H9 (cell line): ENCODE measurements around the gene PARVB. TPM values are rescaled to one million over a fixed set of nuclear protein-coding genes. Genes with fewer than 3 reads are reported as not detected.

Experiments
- DNase-seq: peaks from one replicate; pipeline ENCODE4 v3.0.0-alpha.2; 2017
- H2AFZ ChIP-seq: one replicate; pipeline ENCODE4 v1.6.1; 2013; ENCODE audit warnings: mild to moderate bottlenecking, low read length, control low read depth, moderate library complexity
- H2AK5ac ChIP-seq: 2 replicates; pipeline ENCODE4 v1.6.1; 2013; ENCODE audit warnings: low read length, control low read depth, mixed read lengths; ENCODE audit not compliant: insufficient read length
- H2BK120ac ChIP-seq: one replicate; pipeline ENCODE4 v1.6.1; 2013; ENCODE audit warnings: low read depth, mild to moderate bottlenecking, low read length, control low read depth, inconsistent platforms; ENCODE audit not compliant: poor library complexity, severe bottlenecking
- H2BK12ac ChIP-seq: 2 replicates; pipeline ENCODE4 v1.6.1; 2013; ENCODE audit warnings: low read length, control low read depth, mixed read lengths, low read depth; ENCODE audit not compliant: insufficient read length
- H2BK15ac ChIP-seq: 2 replicates; pipeline ENCODE4 v1.6.1; 2013; ENCODE audit warnings: low read depth, low read length, control low read depth
- H2BK20ac ChIP-seq: one replicate; pipeline ENCODE4 v1.6.1; 2013; ENCODE audit warnings: low read depth, mild to moderate bottlenecking, low read length, control low read depth, inconsistent platforms; ENCODE audit not compliant: poor library complexity, severe bottlenecking
- H2BK5ac ChIP-seq: 2 replicates; pipeline ENCODE4 v1.6.1; 2013; ENCODE audit warnings: low read length, control low read depth, mixed read lengths; ENCODE audit not compliant: insufficient read length
- H3K14ac ChIP-seq: 2 replicates; pipeline ENCODE4 v1.6.1; 2013; ENCODE audit warnings: low read length, control low read depth; ENCODE audit not compliant: insufficient read depth
- H3K18ac ChIP-seq: 2 replicates; pipeline ENCODE4 v1.6.1; 2013; ENCODE audit warnings: low read depth, mild to moderate bottlenecking, mixed read lengths, low read length, control low read depth; ENCODE audit not compliant: insufficient read length
- H3K23ac ChIP-seq: 2 replicates; pipeline ENCODE4 v1.6.1; 2013; ENCODE audit warnings: low read length, control low read depth, mixed read lengths, low read depth; ENCODE audit not compliant: insufficient read length
- H3K23me2 ChIP-seq: 2 replicates; pipeline ENCODE4 v1.6.1; 2013; ENCODE audit warnings: low read depth, mild to moderate bottlenecking, mixed read lengths, low read length, control low read depth; ENCODE audit not compliant: insufficient read length, poor library complexity, severe bottlenecking
- H3K27ac ChIP-seq: 2 replicates; pipeline ENCODE4 v1.5.1; 2013; ENCODE audit warnings: low read length, control low read depth, mixed read lengths, low read depth; ENCODE audit not compliant: insufficient read length
- H3K27me3 ChIP-seq: 2 replicates; pipeline ENCODE4 v1.6.1; 2013; ENCODE audit warnings: low read length, control low read depth, inconsistent platforms; ENCODE audit not compliant: insufficient read depth
- H3K4ac ChIP-seq: 2 replicates; pipeline ENCODE4 v1.6.1; 2013; ENCODE audit warnings: low read depth, mild to moderate bottlenecking, control low read depth, inconsistent platforms, low read length, moderate library complexity
- H3K4me1 ChIP-seq: 2 replicates; pipeline ENCODE4 v1.6.1; 2013; ENCODE audit warnings: low read length, control low read depth, inconsistent platforms; ENCODE audit not compliant: insufficient read depth
- H3K4me2 ChIP-seq: 2 replicates; pipeline ENCODE4 v1.6.1; 2013; ENCODE audit warnings: low read length, control low read depth, mixed read lengths; ENCODE audit not compliant: insufficient read length, insufficient read depth
- H3K56ac ChIP-seq: 2 replicates; pipeline ENCODE4 v1.6.1; 2013; ENCODE audit warnings: low read depth, mild to moderate bottlenecking, mixed read lengths, low read length, control low read depth; ENCODE audit not compliant: insufficient read length
- H3K79me1 ChIP-seq: 2 replicates; pipeline ENCODE4 v1.6.1; 2013; ENCODE audit warnings: low read depth, mild to moderate bottlenecking, moderate library complexity, low read length, control low read depth, inconsistent platforms; ENCODE audit not compliant: insufficient read depth, poor library complexity, severe bottlenecking
- H3K79me2 ChIP-seq: 2 replicates; pipeline ENCODE4 v1.6.1; 2013; ENCODE audit warnings: low read length, control low read depth, inconsistent platforms; ENCODE audit not compliant: insufficient read depth
- H3K9ac ChIP-seq: 2 replicates; pipeline ENCODE4 v1.6.1; 2013; ENCODE audit warnings: low read length, control low read depth, mixed read lengths; ENCODE audit not compliant: insufficient read length; ENCODE audit errors: extremely low read depth
- H3K9me3 ChIP-seq: one replicate; pipeline ENCODE4 v1.6.1; 2013; ENCODE audit warnings: low read depth, low read length, inconsistent platforms; ENCODE audit not compliant: control insufficient read depth
- H3T11ph ChIP-seq: one replicate; pipeline ENCODE4 v1.6.1; 2013; ENCODE audit warnings: mild to moderate bottlenecking, low read length, control low read depth, inconsistent platforms
- H4K20me1 ChIP-seq: one replicate; pipeline ENCODE4 v1.6.1; 2013; ENCODE audit not compliant: control insufficient read depth, insufficient read length, insufficient read depth
- H4K5ac ChIP-seq: 2 replicates; pipeline ENCODE4 v1.6.1; 2013; ENCODE audit warnings: low read depth, mild to moderate bottlenecking, mixed read lengths, low read length, control low read depth; ENCODE audit not compliant: insufficient read length
- H4K8ac ChIP-seq: replicated peaks from 2 replicates; pipeline ENCODE4 v1.6.1; 2013; ENCODE audit warnings: low read length, control low read depth, mixed read lengths, low read depth; ENCODE audit not compliant: insufficient read length
- H4K91ac ChIP-seq: 2 replicates; pipeline ENCODE4 v1.6.1; 2013; ENCODE audit warnings: low read depth, mild to moderate bottlenecking, moderate library complexity, mixed read lengths, low read length, control low read depth; ENCODE audit not compliant: insufficient read length
- H3K27ac Mint-ChIP-seq, 3 experiments: 2 replicates in 2 of 3; 3 replicates in 1 of 3; pipeline ENCODE4 v1.8.0; 2020 to 2021; ENCODE audit warnings: mixed read lengths in 3 of 3, mild to moderate bottlenecking in 1 of 3, moderate library complexity in 1 of 3
- H3K27me3 Mint-ChIP-seq: 2 replicates; pipeline ENCODE4 v1.8.0; 2021; ENCODE audit warnings: low read depth, mild to moderate bottlenecking, moderate library complexity, mixed read lengths
- H3K36me3 Mint-ChIP-seq, 3 experiments: 2 replicates in 2 of 3; 3 replicates in 1 of 3; pipeline ENCODE4 v1.8.0; 2020 to 2021; ENCODE audit warnings: low read depth in 3 of 3, mixed read lengths in 3 of 3; ENCODE audit not compliant: insufficient read depth in 1 of 3
- H3K4me1 Mint-ChIP-seq, 2 experiments: 2 replicates each; pipeline ENCODE4 v1.8.0; 2020; ENCODE audit warnings: mixed read lengths in 2 of 2
- H3K4me3 Mint-ChIP-seq, 2 experiments: 2 replicates in 1 of 2; 3 replicates in 1 of 2; pipeline ENCODE4 v1.8.0; 2020 to 2021; ENCODE audit warnings: mild to moderate bottlenecking in 2 of 2, mixed read lengths in 2 of 2, moderate library complexity in 1 of 2
- H3K9me3 Mint-ChIP-seq, 2 experiments: 2 replicates in 1 of 2; 3 replicates in 1 of 2; pipeline ENCODE4 v1.8.0; 2020; ENCODE audit warnings: mild to moderate bottlenecking in 2 of 2, mixed read lengths in 2 of 2, moderate library complexity in 1 of 2
- CTCF ChIP-seq: fragments of 200-600 bp; sonication (generic); conservative IDR thresholded peaks from 3 replicates; pipeline ENCODE4 v1.8.0; 2021; ENCODE audit warnings: antibody characterized with exemption, mild to moderate bottlenecking
- WGBS: extraction: QIAGEN DNeasy Blood & Tissue Kit; methylation state at CpG from one replicate; pipeline ENCODE4 v1.1.7; 2013; ENCODE audit warnings: missing lambda C conversion rate, low lambda C conversion rate, mixed read lengths; ENCODE audit not compliant: insufficient read length; ENCODE audit errors: extremely low coverage; 5-methylcytosine and 5-hydroxymethylcytosine counted together
- total RNA-seq: library from RNA; stranded (reverse); gene quantifications from 2 replicates; pipeline ENCODE4 v1.2.1, GENCODE V29; 2021

Gene PARVB
- total RNA-seq, 1 experiment from 2014 or later: 15.6 TPM

- Histone ChIP-seq H2AK5ac (no peak overlapping the region), H3K4me1 (no peaks in the 10 kb centered on the region), H2BK15ac (no peak overlapping the region), H2BK20ac (no peak overlapping the region), H3K56ac (no peak overlapping the region), H3K27me3 (no peaks in the 10 kb centered on the region), H3K4ac (no peak overlapping the region), H2BK12ac (no peak overlapping the region), H3K14ac (no peak overlapping the region; the same call in 1 of the 2 replicates), H3K18ac (no peak overlapping the region), H4K91ac (no peak overlapping the region), H3K4me2 (no peak overlapping the region), H4K8ac (no peak overlapping the region), H3K23ac (no peak overlapping the region), H3T11ph (no peak overlapping the region), H3K9ac (no peak overlapping the region), H2AFZ (no peak overlapping the region), H3K79me2 (no peaks in the 10 kb centered on the region), H3K27ac (no peak overlapping the region), H3K9me3 (no peaks in the 10 kb centered on the region), H4K5ac (no peak overlapping the region), H4K20me1 (no peaks in the 10 kb centered on the region), H2BK5ac (no peak overlapping the region), H3K23me2 (no peaks in the 10 kb centered on the region), H2BK120ac (no peak overlapping the region), H3K79me1 (no peaks in the 10 kb centered on the region)
- H3K27me3 Mint-ChIP-seq: no peaks in the 10 kb centered on the region; the same call in 1 of the 2 replicates
- no peak for DNase-seq
- no peak overlapping the region; a peak in 1 of 7 replicates for H3K27ac Mint-ChIP-seq
- H3K4me3 Mint-ChIP-seq: no peak overlapping the region
- WGBS: no CpG with 5 or more reads among the region's 9 CpGs
- TF ChIP-seq CTCF: no peak
- H3K4me1 Mint-ChIP-seq: peaks cover 14 to 17% of the 10 kb centered on the region in 2 experiments
- no peaks in the 10 kb centered on the region for H3K9me3 Mint-ChIP-seq
- H3K36me3 Mint-ChIP-seq: peaks cover 0 to 2% (median 0%) of the 10 kb centered on the region in 3 experiments; a peak in 1 of 7 replicates
Measured at GRCh38 chr22:44093791-44094190, 69.7 kb downstream of the PARVB start.
